ENCODE results near the gene HOXB8.
A peak's percentile ranks its signal among the peaks of the same experiment; 100 is the strongest.

HOXB8 gene

DNA sequence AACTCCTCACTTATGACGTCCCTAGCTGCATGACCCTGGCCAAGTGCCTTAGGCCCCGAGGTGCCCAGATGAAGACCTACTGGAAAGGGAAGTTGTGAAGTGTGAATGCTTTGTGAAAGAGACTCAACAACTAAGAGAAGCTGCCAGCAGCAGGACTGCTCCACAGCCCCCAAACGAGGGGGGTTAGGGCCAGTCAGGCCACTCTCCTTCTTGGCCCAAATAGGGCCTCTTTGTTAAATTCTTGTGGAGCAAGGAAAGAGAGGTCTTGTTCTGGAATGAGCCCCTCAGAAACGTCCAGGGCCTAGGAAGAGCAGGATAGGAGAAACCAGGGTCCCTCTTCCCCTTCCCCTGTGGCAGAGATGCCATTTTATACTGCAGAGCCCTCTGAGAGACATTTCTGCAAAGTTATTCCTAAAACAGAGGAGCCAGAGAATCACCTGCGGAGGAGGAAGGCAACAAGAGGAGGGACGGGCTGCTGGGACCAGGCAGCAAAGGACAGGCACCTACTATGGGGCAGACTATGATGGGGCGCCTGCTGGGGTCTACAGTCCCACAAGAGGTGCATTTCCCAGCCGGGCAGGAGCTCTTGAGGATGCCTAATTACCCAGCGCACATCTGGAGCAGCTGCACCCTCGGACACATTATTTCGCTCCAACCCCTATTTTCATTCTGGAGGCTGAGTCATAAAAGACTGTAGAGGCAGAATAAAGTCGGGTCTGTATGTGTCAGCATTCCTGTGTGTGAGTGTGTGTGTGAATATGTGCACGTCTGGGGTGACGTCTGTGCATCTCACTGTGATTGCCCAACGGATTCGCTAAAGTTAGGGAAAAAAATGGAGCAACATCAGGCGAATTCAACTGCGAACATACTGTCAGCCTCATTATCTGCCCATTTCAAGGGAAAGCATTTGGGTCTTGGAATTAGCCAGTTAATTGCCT lies 22.5 kb upstream of the HOXB8 start:
- DNase-seq: no peak

DNA sequence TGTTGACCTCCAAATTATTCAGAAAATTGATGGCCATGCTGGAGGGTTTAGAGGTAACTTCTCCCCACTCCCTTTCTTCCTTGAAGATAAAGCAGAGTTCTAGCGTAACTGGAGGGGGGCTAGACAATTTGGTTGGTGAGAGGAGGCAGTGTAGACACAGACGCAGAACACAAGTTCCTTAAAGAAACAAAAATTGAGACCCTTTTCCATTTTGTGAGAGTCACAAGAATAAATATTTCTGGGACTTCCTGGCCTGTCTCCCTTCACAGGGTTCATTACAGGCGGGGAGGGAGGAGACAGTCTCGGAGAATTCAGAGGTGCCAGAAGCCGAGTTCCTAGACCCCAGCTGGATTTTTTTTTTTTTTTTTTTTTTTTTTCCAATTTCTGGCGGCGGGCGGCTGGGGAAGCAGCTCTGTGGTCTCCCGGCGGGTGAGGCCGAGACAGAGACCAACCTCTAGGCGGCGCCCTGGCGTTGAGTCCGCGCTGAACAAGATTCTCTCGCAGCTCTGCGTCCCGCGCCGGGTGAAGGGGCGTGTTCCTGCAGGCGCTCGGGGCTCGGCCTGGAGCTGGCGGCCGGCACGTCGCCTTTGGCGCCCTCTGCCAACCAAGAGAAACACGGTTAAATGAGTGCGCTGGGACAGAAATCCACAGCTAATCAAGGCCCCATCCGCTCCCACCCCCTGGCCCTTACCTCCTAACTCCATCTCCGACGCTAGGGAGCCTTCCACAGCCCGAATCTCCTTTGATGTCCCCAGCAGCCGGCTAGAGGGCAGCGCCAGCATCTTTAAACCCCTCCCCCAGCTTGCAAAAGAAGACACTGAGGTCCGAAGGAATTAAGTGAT lies 21.3 kb upstream of the HOXB8 start:
- peak; percentile 28 to 58 for DNase-seq

DNA sequence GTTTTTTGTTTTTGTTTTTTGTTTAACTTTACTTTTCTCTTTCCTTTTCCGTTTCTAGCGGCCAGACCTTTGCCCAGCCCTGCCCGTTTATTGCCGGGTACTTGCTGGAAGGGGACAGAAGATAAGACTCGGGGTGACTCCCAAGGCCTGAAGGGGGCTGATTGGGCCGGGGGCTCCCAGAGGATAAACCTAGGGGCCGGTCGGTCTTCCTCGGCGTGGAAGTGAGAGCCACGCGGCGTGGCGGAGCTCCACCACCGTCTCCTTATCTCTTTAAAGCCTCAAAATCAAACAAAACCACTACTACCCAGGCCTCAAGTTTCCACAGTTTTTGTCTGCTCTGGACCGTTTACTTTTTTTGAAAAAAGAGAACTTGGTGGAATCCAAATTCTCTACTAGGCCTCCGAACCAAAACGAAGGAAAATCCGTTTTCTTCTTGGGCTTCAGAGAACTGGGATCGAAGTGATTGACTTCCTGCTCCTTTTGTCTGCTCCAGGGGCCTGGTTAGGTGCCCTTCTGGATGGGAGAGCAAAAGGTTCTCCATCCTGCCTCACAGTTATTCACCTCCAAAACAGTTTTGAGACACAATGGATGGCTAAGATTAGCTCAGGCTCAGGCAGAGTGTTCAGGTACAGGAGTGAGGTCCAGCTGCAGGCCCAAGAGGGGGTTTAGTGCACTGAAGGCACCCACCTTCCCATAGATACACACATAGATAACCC lies 19.6 kb upstream of the HOXB8 start:
- no peak for DNase-seq

DNA sequence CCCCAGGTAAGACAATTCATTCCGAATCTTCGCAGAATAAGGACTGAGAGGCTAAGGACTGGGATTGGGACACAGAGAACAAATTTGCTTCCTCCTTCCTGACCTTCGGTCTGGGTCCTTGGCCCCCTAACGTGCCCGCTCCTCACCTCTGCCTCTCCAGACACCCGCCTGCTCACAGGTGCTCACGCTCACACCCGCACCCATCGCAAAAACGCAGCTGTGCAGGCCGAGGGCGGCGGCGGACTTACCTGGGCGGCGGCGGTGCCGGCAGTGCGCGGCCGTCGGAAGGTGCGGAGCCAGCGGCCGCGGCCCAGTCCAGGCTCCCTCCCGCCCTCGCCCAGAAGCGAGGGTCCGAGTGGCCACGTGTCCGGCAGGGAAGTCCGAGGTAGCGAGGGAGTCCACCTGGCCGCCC lies 18.2 kb upstream of the HOXB8 start:
- no peak for DNase-seq

DNA sequence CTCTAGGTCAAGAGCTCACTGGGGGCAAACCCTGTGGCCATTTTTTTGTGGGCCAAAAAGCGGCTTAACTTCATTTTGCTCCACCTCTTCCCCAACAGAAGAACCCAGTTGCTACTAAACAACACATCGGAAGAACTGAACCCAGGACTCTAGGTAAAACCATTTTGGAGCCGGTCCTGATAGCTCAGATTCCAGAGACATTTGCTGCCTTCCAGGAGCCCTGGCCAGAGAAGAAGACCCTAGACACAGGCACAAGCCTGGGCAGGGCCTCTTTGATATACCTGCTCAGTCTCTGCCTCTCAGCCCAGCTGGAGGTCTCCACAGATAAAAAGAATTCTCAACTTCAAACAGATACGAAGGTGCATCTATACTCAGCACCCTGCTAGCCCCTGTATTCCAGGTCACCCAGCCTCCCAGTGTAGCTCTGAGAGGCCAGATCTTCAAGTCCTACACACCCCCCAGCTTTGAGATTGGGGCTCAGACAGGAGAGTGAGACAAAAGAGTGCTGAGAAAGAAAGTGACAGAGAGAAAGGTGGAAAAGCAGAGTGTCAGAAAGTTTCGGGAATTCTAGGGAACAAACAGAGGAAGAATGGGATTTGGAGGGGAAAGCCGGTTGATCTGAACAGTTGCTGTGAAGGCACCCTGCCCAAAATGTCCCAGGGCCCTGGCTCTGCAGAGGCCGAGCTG lies 17.6 kb upstream of the HOXB8 start:
- no peak for DNase-seq

DNA sequence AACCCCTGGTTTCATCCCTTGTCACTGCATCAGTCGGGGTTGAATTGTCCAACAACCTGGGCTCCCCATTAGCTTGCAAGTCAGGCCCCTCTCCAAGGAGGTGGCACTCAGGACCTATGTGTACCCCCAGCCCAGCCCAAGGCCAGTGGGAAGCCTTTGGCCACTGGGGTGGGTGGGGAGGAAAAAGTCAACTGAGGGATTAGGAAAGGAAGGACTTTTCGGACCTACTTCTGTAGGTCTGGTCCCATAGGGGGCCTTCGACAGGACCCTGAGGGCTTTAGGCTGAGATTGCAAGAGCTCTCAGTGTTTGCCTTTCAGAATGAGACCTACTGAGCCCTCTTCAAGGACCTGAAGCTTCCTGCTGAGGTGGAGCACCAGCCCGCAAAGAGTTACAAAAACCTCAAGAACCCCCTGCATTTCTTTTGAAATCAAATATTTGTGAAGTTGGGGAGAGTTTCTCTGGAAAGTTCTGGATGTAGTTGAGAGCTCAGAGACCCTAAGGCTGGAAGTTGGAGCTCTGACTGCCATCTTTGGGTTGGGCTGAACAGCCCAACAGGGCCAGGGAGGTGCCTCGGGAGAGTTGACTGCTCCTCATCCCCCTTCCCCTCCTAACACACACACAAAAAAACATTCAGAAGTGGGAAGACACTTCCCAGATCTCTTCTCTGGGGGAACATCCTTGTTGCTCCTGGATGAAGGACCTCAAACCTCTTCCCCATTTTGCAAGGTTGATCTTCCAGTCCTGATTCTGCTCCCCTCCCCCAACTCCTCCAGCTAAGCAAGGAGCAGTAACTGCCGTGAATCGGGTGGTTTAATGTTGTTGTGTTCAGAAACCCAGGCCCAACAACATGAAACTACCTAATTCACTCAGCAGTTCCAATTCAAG lies 16.8 kb upstream of the HOXB8 start:
- DNase-seq: no peak

DNA sequence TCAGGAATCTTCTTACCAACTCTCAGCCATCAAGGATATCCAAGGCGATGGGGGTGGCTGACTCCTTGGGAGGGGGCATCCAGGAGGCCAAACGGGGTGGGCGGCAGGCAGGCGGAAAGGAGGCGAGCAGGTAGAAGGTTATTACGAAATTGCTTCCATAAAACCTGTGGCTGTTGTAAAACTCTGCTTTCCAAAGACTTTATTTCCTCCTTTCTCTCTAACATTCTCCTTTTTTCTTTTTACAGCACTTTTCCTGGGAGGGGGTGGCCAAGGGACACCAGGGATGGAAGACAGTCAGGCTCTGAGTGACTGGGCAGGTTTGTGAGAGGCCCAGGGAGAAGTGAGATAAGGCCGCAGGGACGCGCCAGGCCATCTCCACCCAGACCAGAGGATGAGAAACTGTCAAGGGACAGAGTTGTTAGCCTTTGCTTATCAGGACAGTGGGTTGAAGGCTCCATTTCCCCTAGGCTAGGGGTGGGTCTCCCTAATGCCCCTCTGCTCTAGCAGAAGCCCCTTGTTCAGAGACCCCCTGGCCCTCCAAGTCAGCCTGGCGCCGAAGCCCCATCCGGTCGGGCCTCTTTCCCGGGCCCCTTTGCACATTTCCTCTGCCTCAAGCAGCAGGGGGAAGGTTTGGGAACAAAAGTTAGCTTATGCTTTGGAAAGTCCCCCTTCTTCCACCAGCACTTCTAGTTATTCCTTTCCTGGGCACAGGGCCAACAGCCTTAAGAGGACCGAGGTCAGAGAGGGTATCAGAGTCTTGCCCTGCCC lies 16.0 kb upstream of the HOXB8 start:
- no peak for DNase-seq

DNA sequence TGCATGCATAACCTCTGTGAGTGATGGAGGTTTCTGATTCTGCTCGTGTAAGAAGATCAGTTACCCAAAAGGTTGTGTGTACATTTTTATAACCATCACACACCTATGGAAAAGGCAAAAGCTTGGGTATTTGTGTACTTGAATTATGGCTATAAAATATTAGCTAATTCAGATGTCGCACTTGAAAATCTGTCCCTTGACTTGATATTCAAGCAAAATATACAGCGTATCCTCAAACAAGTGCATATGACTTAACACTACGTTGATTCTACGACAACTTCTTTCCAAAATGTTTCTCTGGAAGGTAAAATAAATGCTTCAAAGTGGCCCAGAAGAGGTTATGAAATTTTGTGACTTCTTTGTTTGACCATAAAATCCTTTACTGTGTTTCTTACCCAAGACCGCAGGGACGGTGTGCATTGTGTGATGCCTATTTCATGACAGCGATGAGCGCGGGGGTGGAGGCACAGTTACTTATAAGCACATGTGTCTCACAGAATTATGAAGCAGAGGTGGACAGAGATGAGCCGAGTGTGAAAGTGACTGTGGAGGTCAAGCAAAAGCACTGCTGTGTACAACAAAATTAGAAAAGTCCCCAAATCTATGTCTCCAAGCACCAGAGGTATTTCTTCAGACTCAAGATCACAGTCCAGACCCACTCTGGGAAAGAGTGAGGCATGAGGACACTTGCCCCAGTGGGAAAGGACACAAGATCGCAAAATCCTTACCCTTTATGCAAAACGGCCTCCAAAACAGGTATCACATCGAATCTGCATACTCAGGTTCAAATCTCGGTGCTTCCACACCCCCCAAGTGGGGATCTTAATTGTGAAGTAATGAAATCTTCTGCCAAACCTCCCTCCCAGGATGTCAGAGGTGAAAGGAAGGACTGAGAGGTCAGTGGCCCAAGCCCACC lies 15.2 kb upstream of the HOXB8 start:
- DNase-seq: no peak

DNA sequence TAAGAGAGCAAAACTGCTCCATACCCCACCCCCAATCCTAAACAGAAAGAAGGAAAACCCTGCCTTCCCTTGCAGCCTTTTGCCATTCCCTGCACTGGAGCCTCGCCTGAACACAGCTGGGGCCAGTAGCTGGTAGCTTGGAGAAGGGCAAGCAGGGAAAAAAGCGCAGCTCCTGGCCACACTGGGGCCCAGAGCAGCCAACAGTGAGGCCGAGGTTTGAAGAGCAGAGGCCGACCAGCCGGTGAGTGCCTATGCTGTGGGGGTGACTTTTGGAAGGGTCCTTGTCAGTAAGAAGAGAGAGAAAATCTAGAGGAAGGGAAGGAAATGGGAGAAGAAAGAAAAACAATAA lies 14.3 kb upstream of the HOXB8 start:
- DNase-seq: no peak

DNA sequence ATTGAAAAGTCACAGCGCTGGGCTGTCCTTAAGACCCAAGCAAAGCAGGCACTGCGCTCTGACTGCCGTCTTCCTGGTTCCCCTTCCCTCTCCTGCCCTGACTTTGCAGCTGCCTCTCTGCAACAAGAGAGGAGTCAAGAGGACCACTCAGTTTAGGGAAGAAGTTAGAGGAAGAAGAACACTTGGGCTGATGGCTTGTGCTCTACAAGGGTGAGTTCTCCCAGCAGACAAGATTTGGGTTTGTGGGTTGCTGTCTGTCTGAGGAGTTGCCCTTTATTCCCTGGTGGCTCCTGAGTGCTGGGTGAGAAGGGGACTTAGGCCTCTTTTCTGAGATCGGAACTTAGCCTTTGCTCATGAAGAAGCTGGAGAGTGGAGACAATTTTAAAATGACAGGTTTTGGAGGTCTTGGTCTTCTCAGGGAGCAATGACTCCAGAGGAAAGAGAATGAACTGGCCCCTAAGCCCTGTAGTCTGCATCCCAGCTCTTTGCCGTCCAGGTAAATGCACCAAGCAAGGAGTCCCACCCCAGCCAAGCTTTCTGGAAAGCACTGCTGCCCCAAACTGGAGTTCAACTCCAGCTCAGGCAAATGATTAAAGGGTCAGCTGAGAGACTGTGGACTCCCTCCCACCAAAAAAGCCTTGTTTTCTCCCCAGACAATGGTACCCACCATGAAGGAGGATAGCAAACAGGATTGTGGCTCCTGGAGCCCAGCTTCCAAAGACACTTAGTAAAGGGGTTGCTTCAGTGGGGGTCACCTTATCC lies 13.7 kb upstream of the HOXB8 start:
- DNase-seq: no peak

DNA sequence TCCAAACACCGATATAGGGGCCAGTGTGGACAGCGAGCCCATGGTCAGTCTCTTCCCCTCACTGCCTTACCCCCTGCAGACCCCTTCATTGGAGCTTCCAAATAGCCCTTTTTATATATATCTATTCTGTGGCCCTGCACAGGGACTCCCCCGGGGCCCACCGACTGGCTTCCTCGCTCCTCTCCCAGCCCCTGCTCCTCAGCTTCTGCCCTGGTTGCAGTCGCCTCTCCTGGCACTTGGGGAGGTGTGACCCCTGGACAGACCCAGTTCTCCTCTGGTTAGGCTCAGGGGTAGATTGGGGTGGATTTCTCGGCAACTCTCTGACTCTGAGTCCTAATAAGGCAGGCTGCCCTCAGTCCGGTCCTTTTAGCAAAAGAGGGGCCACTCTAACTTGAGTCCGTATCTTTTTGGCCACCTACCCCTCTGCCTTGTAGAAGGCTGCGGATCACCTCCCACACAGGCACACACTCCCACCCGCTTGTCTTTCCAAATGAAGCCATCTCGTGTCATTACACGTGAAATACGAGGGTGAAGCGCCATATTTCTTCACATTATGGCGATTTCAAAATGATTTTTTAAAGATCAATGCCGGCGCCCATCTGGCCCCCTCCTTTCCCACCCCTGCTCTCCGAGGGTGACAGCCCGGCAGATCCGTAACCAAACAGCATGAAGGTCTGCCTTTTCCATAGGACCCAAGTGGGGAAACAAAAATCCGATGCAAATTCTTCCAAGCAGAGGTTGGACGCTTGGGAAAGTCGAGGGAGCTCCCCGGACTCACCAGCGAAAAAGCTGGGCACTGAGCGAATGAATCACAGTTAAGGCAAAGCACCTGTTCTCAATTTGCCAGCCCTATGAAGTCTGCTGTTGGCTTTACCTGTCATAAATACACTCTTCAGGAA lies 12.8 kb upstream of the HOXB8 start:
- no peak for DNase-seq

DNA sequence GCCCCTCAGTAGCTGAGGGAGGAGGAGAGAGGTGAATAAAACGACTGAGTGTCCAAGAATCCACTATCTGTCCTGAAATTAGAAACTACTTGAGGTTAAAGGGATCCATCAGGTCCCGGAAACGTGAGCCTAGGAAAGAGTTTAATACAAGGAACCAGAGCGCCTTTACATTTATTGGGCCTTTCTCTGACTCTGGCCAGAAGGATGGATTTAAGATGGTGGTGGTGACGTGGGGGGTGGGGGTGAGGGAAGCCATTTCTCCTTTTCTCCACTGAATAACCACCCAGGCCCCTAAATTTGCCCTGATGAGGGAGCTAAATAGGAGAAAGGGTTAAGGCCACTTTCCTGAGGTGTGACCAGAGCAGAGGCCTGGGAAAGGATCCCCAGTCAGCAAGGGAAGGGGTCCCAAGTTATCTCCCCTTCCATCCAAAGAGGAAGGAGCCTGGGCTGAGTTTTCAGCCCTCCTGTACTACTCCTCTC lies 12.1 kb upstream of the HOXB8 start:
- no peak for DNase-seq

DNA sequence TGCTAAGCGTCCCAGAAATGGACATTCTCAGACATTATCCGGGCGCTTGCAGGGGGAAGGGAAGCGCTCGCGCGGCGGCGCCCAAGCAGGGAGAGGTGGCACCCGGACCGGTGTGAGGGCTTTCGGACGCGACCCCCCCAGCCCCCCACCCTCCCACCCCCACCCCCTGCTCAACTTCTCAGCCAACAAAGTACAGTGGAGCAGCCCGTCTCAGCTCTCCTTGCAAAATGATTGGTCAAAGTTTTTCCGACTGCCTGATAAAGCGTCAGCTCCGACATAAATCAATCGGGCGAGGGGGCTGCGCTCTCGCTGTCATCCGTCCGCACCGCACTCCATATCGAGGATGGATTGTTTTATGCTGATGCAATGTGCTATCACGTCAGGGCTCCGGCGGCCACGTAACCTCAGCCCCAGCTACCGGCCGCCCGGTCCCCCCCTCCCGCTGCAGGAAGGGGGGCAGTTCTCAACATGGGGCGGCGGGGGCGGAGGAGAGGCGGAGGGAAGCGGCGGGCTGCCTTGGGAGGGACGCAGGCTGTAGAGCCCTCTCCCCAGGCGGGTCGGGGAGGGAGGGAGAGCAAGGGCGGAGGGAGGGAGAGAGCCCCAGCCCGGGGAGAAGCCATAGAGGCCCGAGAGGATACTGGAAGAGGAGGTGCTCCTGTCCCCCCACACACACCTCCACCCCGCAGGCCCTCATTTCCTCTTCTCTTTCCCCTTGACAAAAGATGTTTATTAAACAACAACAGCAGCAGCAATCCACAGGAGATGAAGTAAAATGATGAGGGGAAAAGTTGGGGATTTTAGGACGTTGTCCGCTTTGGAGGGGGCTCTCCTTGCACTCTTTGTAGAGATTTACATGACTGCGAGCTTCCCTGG lies 11.4 kb upstream of the HOXB8 start, which contains the start of gene HOXB9:
Gene HOXB9 (minus strand): TSS at position 114 of the 873 bp plus-strand sequence. CDS start 89 bp downstream, at position 25.
- DNase-seq: no peak

DNA sequence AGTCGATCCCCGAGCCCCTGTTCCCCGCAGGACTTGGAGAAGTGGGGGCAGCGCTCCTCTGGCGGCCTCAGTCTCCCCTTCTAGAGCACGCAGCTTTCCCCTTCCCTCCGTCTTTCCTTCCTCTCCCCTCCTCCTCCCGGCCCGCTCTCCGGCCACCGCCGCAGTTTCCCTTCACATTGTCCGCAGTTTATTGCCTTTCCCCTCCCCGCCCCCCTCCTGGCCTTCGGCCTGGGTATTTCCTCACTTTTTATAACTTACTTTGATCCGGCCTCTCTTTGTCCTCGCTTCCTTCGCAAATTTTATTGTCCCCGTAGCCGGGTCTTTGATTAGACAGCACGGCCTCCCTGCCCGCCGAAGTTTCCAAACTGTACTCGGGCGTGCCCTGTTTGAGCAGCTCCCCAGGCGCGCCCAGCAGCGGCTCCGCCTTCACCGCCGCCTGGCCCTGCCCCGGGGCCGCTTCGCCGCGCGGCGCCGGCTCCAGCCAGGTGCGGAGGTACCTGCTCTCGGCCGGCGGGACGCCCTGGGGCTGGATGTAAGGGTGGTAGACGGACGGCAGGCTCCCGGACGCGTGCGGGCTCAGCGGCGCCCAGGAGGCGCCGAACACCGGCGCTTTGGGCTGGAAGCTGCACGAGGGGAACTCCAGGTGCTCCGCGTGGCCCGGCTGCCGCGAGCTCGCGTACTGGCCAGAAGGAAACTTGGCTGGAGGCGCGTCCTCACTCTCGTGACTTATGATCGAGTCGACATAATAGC lies 10.6 kb upstream of the HOXB8 start:
- no peak for DNase-seq
